Liver (tissue), 9 donors: ENCODE data around the gene TTC4. TPM values are rescaled to one million over a fixed set of nuclear protein-coding genes. Genes with fewer than 3 reads are reported as not detected.

Experiments used
- DNase-seq: peaks from one replicate; pipeline ENCODE4 v3.0.0-alpha.2; 2017; ENCODE audit warnings: low spot score
- H3K27ac ChIP-seq, 2 donors: one replicate each; pipeline ENCODE4 v1.7.0; 2013; ENCODE audit warnings: inconsistent platforms in 2 of 2, low read length in 2 of 2, control low read depth in 1 of 2, low read depth in 1 of 2, mild to moderate bottlenecking in 1 of 2
- H3K27me3 ChIP-seq, 4 donors: one replicate each; pipeline versions ENCODE4 v1.6.1 to v1.7.0; 2013; ENCODE audit warnings: low read length in 3 of 4, inconsistent platforms in 1 of 4, mild to moderate bottlenecking in 1 of 4, moderate library complexity in 1 of 4; ENCODE audit not compliant: control insufficient read depth in 4 of 4, insufficient read depth in 4 of 4
- H3K36me3 ChIP-seq, 4 donors: one replicate each; pipeline versions ENCODE4 v1.6.1 to v1.7.0; 2013; ENCODE audit warnings: low read length in 3 of 4, mild to moderate bottlenecking in 3 of 4, low read depth in 1 of 4, moderate library complexity in 1 of 4; ENCODE audit not compliant: control insufficient read depth in 4 of 4, insufficient read depth in 3 of 4
- H3K4me1 ChIP-seq, 4 donors: one replicate each; pipeline versions ENCODE4 v1.6.1 to v1.7.0; 2013; ENCODE audit warnings: low read length in 3 of 4, mild to moderate bottlenecking in 3 of 4, moderate library complexity in 1 of 4; ENCODE audit not compliant: control insufficient read depth in 4 of 4, insufficient read depth in 4 of 4
- H3K4me3 ChIP-seq, 3 donors: one replicate each; pipeline versions ENCODE4 v1.6.1 to v1.7.0; 2013; ENCODE audit warnings: low read length in 3 of 3, control low read depth in 1 of 3, low read depth in 1 of 3, mild to moderate bottlenecking in 1 of 3
- H3K9ac ChIP-seq, 2 donors: one replicate each; pipeline ENCODE4 v1.7.0; 2013; ENCODE audit warnings: low read length in 2 of 2, mild to moderate bottlenecking in 2 of 2, moderate library complexity in 2 of 2, control low read depth in 1 of 2, low read depth in 1 of 2
- H3K9me3 ChIP-seq, 4 donors: one replicate each; pipeline versions ENCODE4 v1.6.1 to v1.7.0; 2013; ENCODE audit warnings: low read length in 3 of 4; ENCODE audit not compliant: control insufficient read depth in 4 of 4
- ATF3 ChIP-seq: IDR thresholded peaks from 2 replicates; pipeline ENCODE4 v1.6.1; 2016; ENCODE audit warnings: antibody characterized with exemption
- CTCF ChIP-seq: fragments of 150-350 bp; IDR thresholded peaks from 2 replicates; pipeline ENCODE4 v1.5.1; 2017; ENCODE audit warnings: improper control_type of control experiment, low read depth, low read length; ENCODE audit not compliant: missing input control
- EGR1 ChIP-seq, 2 donors: IDR thresholded peaks; 2 replicates each; pipeline ENCODE4 v1.6.1; 2016 to 2018; ENCODE audit warnings: antibody characterized with exemption in 2 of 2, low read depth in 2 of 2
- FOXA1 ChIP-seq: IDR thresholded peaks from 2 replicates; pipeline ENCODE4 v1.6.1; 2016; ENCODE audit warnings: antibody characterized with exemption
- FOXA2 ChIP-seq: IDR thresholded peaks from 2 replicates; pipeline ENCODE4 v1.6.1; 2016; ENCODE audit warnings: antibody characterized with exemption
- GABPA ChIP-seq, 2 donors: IDR thresholded peaks in 1 of 2; conservative IDR thresholded peaks in 1 of 2; 2 replicates each; pipeline ENCODE4 v1.6.1; 2016; ENCODE audit warnings: antibody characterized with exemption in 2 of 2, mild to moderate bottlenecking in 1 of 2, moderate library complexity in 1 of 2
- HNF4A ChIP-seq, 2 donors: conservative IDR thresholded peaks; 2 replicates each; pipeline ENCODE4 v1.6.1; 2016; ENCODE audit warnings: antibody characterized with exemption in 2 of 2, mild to moderate bottlenecking in 2 of 2
- HNF4G ChIP-seq: IDR thresholded peaks from 2 replicates; pipeline ENCODE4 v1.6.1; 2016; ENCODE audit warnings: antibody characterized with exemption
- JUND ChIP-seq, 2 donors: IDR thresholded peaks; 2 replicates each; pipeline ENCODE4 v1.6.1; 2016; ENCODE audit warnings: antibody characterized with exemption in 2 of 2
- MAX ChIP-seq: IDR thresholded peaks from 2 replicates; pipeline ENCODE4 v1.6.1; 2016; ENCODE audit warnings: antibody characterized with exemption
- NR2F2 ChIP-seq: IDR thresholded peaks from 2 replicates; pipeline ENCODE4 v1.6.1; 2016; ENCODE audit warnings: antibody characterized with exemption
- RAD21 ChIP-seq, 2 donors: IDR thresholded peaks; 2 replicates each; pipeline ENCODE4 v1.6.1; 2016; ENCODE audit warnings: antibody characterized with exemption in 2 of 2, mild to moderate bottlenecking in 2 of 2
- REST ChIP-seq: IDR thresholded peaks from 2 replicates; pipeline ENCODE4 v1.6.1; 2016; ENCODE audit warnings: antibody characterized with exemption, mild to moderate bottlenecking
- RXRA ChIP-seq, 2 donors: IDR thresholded peaks; 2 replicates each; pipeline ENCODE4 v1.6.1; 2017 to 2018; ENCODE audit warnings: antibody characterized with exemption in 2 of 2, mild to moderate bottlenecking in 1 of 2
- SP1 ChIP-seq: IDR thresholded peaks from 2 replicates; pipeline ENCODE4 v1.6.1; 2018; ENCODE audit warnings: antibody characterized with exemption, mild to moderate bottlenecking
- TAF1 ChIP-seq: conservative IDR thresholded peaks from 2 replicates; pipeline ENCODE4 v1.6.1; 2016; ENCODE audit warnings: antibody characterized with exemption, mild to moderate bottlenecking
- YY1 ChIP-seq: IDR thresholded peaks from 2 replicates; pipeline ENCODE4 v1.6.1; 2016; ENCODE audit warnings: antibody characterized with exemption, mild to moderate bottlenecking
- ZBTB33 ChIP-seq: IDR thresholded peaks from 2 replicates; pipeline ENCODE4 v1.6.1; 2016; ENCODE audit warnings: antibody characterized with exemption
- whole genome bisulfite sequencing: extraction: QIAGEN DNeasy Blood & Tissue Kit; methylation state at CpG from one replicate; pipeline ENCODE4 v1.1.7; 2013; 5-methylcytosine and 5-hydroxymethylcytosine counted together
- polyA plus RNA-seq, 2 donors: library from polyadenylated mRNA; stranded (reverse) in 1 of 2; unstranded in 1 of 2; fragments of 200-250 nt in 1 of 2; fragments of >200 nt in 1 of 2; fragmentation: Nextera tagmentation in 1 of 2; extraction: Ambion mirVana in 1 of 2; gene quantifications; one replicate each; pipeline versions ENCODE4 v1.2.1 to v1.2.3, GENCODE V29; 2013 to 2015
- total RNA-seq, 2 donors: library from RNA; depleted of rRNA; stranded (reverse); fragments of >200 nt; gene quantifications; one replicate each; pipeline ENCODE4 v1.2.3, GENCODE V29; 2014
- donor health status: healthy.
- donor health status: healthy.
- donor health status: healthy.
- donor health status: healthy.
- donor health status: healthy.

TTC4 gene
- total and polyA plus RNA-seq, 4 donors: 6.9 to 10.9 (median 8.1) TPM

- Histone ChIP-seq H3K9ac (no peak overlapping the region), H3K27ac (no peak overlapping the region), H3K4me3 (no peak overlapping the region), H3K27me3 (no peaks in the 10 kb centered on the region), H3K9me3 (no peaks in the 10 kb centered on the region), H3K4me1 (no peaks in the 10 kb centered on the region), H3K36me3 (peaks cover 0 to 25% (median 8%) of the 10 kb centered on the region in 4 donors)
- 94% methylated on average over 11 of the region's 11 CpGs for WGBS
- DNase-seq: no peak
- no peak for TF ChIP-seq RXRA (IDR thresholded peaks at IDR 0.05)
- no peak for TF ChIP-seq MAX
- TF ChIP-seq FOXA1: no peak
- TF ChIP-seq ATF3: no peak
- no peak for TF ChIP-seq NR2F2
- TF ChIP-seq EGR1 (IDR thresholded peaks at IDR 0.05; ENCODE audit: low read depth in 2 of 2): no peak
- no peak for TF ChIP-seq REST
Measured at GRCh38 chr1:54699936-54700525, 15.6 kb upstream of the TTC4 start.

- Histone ChIP-seq H3K9me3 (no peaks in the 10 kb centered on the region), H3K27me3 (no peaks in the 10 kb centered on the region), H3K9ac (no peak overlapping the region), H3K36me3 (peaks cover 0 to 21% (median 7%) of the 10 kb centered on the region in 4 donors), H3K27ac (no peak overlapping the region), H3K4me3 (no peak overlapping the region), H3K4me1 (no peaks in the 10 kb centered on the region)
- no peak for TF ChIP-seq MAX
- no peak for TF ChIP-seq FOXA2
- no peak for TF ChIP-seq SP1
- no peak for TF ChIP-seq TAF1
- TF ChIP-seq NR2F2: no peak
- TF ChIP-seq JUND (IDR thresholded peaks at IDR 0.05): no peak
- no peak for TF ChIP-seq HNF4G
- no peak for TF ChIP-seq EGR1 (IDR thresholded peaks at IDR 0.05; ENCODE audit: low read depth in 2 of 2)
- TF ChIP-seq ATF3: no peak
- no peak for TF ChIP-seq HNF4A (conservative IDR thresholded peaks at IDR 0.05)
- no peak for TF ChIP-seq CTCF
- TF ChIP-seq RXRA (IDR thresholded peaks at IDR 0.05): no peak
- TF ChIP-seq YY1: no peak
- no peak for TF ChIP-seq RAD21 (IDR thresholded peaks at IDR 0.05)
- TF ChIP-seq REST: no peak
- no peak for TF ChIP-seq ZBTB33
- no peak for TF ChIP-seq FOXA1
- no peak for TF ChIP-seq GABPA (IDR thresholded peaks at IDR 0.05 in 1 of 2, conservative IDR thresholded peaks at IDR 0.05 in 1 of 2)
- no peak for DNase-seq
- WGBS: 98% methylated on average over 9 of the region's 9 CpGs
Measured at GRCh38 chr1:54701066-54701465, 14.6 kb upstream of the TTC4 start.
